Stimulated activated CD4-positive, alpha-beta T cell treated with anti-CD3 and anti-CD28 coated beads, Interleukin-4, amount 100 ng/mL, for 48 hours (primary cell): ENCODE data around the gene SREBF2.
"Not testable (repeated sequence)": the region's sequence is repeated elsewhere in the genome, so short reads cannot be mapped to it uniquely, and the experiment has no call there.

Source experiments
- DNase-seq, 2 donors: peaks; one replicate each; pipeline ENCODE4 v3.0.0-alpha.2; 2020; ENCODE audit warnings: low read depth in 2 of 2

SREBF2 gene

DNA sequence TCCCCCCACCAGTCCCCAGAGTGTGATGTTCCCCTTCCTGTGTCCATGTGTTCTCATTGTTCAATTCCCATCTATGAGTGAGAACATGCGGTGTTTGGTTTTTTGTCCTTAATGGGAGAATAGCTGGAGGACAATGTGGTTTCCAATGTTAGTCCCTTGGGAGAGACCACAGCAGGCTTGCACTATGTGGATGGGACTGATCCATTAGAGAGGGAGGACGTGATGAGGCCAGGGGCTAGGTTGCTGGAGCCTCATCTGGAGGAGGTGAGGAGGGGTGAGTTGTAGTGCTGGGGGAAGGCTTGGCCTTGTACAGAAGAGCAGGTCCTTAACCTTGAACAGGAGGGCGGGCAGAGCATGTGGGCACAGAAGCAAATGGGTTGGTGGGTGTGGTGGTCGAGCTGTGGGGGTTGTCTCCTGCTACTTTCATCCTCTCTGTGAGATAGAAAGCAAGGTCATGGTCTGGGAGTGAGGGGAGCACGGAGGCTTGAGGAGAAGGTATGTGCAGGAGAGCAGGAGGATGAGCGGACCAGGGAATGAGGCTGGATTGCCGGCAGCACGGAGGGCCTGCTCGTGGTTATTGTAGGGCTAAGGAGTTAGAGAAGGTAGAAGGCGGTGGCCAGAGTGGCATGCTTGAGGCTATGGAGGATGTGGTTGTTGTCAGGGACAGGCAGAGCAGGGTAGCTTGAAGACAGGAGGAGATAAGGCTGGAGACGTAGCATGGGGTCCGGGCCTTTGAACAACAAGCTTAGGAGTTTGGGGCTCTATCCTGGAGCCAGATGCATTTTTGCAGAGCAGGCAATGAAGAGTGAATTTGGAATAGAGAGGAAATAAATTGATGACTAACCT is 11.2 kb upstream of the SREBF2 start:
- no peak for DNase-seq

DNA sequence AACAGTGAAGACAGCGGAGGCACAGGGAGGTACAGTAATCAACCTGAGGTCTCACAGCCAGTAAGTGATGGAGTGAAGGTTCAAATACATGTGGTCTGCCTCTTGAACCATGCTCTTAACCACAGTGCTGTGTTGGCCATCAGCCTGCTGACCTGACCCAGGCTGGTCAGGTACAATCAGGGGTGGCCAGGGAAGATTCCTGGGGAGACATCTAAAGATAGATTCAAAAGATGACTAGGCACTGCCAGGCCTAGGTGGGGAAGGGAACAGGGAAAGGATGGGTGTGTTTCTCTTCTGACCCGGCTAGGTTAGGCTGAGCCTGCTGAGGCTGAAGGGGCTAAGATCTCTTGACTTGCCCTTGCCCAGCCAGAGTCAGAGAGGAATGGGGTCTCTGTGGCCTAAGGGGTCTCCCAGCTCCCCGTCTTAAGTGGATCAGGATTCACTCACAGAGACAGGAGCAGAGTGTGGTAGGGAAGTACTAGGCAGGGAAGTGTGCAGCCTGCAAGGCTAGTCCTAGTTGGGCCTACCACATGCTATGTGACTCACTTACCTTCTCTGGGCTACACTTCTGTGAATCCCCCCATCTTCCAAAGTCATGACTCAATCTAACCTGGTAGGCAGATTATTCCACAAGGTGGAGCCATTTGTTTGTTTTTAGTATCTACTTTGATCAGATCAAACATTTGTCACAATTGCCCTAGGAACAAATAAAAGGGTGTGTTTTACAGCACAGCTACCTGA is 10.4 kb upstream of the SREBF2 start:
- no peak for DNase-seq

DNA sequence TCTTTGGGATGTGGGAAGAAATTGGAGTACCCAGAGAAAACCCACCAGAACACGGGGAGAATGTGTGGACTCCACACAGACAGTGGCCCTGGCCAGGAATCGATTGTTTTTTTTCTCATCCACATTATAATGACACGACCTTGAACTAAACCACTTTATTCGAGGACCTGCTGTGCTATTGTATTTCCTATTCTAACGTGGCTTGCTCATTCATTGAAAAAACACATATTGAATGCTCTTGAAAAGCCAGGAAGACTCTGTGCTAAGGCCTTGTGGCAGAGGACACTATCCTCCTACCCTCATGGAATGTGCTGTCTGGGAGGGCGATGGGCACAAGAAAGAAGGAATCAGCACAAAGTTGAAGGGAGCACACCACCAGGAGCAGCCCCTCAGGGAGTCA is 9.1 kb upstream of the SREBF2 start:
- no peak for DNase-seq

DNA sequence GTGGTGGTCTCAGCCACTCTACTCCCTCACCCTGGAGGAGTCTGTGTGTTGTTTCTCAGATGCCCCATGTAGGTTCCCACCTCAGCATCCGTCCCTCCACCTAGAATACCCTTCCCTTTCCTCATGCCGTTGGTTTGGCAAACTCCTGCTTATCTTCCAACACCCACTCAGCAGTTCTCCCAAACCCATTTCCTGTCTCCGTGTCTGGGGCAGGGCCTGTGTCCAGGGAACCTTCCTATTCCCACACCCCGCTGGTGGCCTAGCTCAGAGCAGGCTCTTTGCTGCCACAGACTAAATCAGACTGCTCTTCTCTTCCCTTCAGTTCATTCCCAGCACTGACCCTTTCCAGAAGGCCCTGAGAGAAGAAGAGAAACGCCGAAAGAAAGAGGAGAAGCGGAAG is 7.5 kb upstream of the SREBF2 start:
- no peak for DNase-seq

DNA sequence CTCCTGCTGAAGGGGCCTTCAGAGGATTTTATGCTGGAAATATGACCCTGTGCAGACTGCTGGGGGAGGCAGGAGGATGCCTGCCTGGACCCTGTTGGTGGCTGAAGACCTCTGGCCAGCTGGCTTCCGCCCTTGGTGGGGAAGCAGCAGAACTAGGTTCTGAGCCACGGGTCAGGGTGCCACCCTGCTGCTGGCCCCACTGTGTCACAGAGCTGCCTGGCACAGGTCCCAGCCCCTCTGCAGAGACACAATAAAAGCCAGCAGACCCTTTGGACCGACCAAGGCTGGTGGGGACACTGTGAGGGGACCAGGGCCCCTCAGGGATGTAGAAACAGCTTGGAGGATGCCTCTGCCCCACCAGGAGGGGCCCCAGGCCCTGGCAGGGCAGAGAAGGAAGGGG is 6.9 kb upstream of the SREBF2 start:
- DNase-seq = no peak

DNA sequence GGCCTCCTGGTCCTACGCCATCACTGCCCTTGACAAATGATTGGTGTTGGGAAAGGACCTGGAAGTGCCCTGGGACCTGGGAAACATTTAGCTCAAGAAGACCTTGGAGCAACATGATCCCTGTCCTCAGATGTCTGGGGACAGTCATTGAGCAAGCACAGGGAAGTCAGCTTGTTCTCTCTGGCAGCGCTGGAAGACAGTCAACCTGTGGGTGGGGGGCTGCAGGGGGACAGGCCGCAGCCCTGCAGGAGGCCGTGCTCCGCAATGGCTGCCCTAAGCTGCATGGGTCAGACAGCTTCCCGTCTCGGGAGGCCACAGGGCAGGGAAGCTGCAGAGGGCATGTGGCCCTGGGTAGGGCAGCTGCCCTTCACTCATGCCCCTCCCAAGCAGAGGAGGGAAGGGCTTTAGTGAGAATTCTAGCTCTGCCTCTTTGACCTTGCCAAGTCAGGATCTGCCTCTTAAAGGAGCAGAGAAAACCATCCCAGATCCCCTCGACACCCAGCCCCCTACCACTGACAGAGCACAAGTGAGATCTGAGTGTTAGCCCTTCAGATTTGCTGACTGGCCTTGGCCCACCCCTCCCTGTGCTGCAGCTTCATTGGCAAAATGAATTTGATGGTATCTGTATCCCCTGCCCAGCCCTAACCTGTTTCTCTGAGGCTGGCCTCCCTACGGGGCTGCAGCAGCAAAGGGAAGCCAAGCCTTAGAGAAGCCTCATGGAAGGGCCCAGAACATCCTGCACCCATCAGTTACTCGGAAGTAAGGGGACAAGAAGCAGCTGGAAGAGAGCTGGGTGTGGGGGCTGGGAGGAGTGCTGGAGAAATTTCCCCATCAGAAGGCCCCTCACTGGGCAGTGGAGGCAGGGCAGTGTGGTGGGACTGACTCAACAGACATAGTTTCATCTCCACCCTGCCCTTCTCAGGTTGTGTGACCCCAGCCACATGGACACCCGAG is 6.2 kb upstream of the SREBF2 start:
- no peak for DNase-seq

DNA sequence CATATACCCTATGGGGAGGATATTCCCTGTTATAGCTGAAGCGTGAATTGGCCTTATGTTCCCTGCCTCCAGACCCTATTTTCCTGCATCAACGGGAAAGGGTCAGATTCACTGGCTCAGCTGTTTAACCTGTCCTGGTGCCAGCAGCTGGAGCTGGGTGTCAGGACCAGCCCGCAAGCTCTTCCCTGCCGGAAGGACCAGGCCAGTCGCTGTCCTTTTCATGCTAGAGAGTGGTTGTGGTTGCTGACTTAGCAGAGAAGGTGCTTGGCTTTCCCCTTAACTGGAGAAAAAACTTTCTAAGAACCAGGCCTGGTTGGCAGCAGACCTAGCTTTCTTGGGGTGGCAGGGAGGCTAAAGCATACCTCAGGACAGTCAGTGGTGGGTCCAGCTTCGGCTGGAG is 5.2 kb upstream of the SREBF2 start:
- no peak for DNase-seq

DNA sequence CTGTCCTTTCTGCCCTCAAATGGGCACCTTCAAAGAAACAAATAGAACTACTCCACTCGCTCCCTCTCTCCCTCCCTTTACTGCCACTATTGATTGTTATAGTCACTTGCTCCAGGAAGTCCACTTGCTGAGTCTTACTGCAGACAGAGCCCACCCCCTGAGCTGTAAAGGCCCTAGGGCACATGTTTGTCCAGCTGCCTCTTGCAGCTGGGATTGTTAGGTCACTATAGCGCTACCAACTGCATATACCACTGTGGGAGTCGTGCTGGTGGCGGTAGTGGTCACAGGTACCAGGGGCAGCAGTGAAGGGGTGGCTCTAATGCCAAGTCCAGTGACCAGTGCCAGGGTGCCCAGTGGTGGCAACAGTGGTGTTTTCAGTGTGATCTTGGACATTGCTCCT is 4.4 kb upstream of the SREBF2 start:
- DNase-seq = no peak

DNA sequence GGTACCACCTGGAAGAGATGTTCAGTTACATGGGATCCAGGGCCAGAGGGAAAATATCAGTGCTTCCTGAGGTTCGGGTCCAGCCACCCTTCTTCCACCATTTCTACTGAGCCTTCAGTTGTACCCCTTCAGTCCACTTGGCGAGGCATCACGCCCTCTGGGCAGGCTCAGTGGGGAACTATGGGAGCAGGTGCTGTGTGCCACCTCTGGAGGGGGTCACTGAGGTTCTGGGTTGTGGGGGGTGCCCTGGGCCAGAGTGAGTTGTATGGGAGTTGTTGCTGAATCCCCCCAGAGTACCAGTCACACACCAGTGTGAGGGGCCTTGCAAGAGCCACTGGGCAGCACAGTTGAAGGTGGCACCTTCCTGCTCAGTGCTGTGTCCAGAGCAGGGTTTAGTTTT is 2.7 kb upstream of the SREBF2 start:
- no peak for DNase-seq

DNA sequence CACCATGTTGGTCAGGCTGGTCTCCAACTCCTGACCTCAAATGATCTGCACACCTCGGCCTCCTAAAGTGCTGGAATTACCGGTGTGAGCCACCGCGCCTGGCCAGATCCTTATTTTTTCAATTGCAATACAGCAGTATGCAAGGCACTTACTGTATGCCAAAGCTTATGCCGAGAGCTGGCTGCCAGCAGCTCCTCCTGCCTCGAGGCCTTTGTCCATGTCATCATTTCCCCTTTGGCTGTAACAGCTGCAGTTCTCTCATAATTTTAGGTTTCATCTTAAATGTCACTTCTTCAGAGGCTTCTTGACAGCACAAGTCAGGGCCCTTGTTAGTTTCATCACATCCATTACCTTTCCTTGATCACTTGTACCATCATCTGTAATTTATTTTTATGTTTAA is 1.5 kb upstream of the SREBF2 start:
- no peak for DNase-seq

DNA sequence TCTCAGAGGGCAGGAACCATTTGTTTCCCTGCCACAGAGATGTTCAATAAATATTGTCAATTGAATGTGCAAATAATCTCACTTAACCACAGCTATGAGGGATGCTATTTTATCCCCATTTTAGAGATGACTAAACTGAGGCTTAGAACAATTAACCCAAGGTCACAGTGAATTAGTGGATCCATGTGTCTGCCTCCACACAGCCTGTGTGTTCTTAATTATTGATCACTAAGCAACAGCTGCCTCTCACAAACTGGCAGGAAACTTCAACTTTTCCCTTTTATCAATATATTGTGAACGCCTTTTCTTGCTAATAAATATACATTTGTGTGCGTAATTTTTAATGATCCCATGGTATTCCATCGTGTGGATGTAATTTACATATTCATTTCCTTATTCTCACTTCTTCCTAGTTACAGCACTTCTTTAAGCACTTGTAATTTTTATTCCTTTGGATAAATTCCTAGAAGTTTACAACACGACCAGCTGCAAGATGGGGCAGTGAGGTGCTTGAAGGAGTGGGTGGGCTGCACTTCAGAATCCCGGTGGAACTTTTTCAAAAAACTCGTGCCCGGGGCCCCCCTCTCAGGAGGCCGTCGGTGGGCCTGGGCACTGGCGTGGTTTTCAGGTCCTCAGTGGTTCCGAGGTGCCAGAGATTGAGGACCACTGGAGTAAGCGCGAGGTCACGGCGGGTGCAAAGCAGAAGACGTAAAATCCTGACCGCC is 915 bp upstream of the SREBF2 start:
- no peak for DNase-seq

DNA sequence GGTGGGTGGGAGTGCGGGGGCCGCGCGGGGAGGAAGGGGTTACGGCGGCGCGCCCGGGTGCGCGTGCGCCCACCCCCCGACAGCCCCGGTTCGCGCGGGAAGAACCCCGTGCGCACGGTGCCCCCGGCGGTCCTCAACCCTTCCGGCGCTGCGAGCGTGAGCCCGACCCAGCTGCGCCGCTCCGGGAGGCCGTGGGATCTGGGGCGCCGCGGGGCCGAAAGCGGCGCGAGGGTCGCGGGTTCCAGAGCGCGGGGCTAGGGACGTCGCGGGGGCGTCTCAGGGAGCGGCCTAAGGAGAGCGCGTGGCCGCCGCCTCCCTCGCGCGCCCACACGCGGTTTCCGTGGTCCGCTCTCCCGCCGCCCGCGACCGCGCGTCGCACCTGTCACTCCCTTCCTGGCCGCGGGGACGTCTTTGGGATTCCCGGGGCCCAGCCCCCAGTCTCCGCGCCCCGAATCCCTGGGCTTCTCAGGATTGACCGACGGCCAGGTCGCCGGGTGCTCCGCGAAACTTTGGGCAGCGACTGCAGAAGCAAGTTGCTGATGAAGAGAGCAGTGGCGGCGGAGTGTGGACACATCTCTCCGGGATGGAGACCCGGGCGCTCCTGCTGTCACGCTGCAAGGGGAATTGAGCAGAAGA is 582 bp downstream of the SREBF2 start:
- peak; percentile 25 to 31 for DNase-seq

DNA sequence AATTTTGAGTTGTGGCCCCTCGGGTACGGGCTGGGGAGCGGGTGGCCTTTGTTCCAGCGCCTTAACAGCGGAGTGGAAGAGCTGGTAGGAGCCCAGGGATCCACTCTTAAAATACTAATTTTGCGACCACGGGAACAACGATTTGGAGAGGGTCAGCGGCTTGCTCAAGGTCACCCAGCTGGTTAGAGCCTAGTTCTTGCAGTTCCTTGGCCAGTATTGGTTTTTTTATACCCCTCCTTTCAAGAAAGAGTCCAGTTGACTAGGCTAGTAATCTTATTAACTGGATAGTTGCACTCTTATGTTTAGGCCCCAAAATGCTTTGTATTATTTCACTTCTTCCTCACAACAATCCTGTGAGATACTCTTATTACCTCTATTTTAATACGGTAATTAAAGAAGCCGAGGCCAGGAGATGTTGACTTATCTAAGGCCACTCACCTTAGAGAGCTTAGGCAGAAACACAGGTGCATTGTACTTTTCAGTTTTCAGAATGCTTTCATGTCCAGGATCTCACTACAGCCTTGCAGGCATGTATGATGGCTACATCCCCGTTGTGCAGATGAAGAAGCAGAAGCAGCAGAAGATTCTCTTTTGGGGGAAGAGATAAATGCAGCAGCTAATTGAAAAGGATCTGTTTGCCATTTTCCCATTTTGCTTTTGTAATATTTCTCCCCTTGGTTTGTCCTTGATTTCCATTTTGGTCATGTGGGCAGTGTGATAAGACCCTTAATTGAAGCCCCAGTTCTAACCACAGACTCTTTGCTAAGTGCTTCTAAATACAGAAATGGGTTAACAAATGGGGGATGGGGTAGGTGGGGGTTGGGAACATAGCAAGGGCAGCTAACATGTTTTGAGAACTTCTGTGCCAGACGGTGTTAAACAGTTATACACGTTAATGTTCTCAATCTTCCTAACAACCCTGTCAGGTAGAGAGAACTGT is 1.4 kb downstream of the SREBF2 start:
- DNase-seq = no peak

DNA sequence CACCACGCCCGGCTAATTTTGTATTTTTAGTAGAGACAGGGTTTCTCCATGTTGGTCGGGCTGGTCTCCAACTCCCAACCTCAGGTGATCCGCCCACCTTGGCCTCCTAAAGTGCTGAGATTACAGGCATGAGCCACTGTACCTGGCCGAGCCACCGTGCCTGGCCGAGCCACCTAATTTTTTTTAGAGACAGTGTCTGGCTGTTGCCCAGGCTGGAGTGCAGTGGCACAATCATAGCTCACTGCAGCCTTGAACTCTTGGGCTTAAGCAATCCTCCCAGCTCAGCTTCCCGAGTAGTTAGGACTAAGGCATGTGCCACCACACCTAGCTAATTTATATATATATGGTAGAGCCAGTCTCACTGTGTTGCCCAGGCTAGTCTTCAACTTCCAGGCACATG is 2.6 kb downstream of the SREBF2 start:
- not testable (repeated sequence) for DNase-seq

DNA sequence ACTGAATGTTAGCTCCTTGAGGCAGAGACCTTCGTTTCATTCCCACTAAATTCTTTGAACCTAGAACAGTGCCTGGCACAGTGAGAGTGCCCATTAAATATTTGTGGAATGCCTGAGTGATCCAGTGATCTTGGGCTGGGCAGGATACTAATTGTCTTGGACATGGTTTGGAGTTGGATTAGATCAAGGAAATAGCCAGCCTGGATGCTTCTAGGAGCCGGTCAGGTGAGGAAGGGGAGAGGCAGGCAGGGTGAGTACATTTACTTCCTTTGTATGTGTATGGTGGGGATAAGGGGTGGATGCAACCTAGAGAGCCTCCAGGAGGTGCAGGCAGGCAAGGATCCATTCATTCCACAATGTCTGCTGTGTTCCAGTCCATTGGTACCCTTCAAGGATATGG is 3.6 kb downstream of the SREBF2 start:
- no peak for DNase-seq

DNA sequence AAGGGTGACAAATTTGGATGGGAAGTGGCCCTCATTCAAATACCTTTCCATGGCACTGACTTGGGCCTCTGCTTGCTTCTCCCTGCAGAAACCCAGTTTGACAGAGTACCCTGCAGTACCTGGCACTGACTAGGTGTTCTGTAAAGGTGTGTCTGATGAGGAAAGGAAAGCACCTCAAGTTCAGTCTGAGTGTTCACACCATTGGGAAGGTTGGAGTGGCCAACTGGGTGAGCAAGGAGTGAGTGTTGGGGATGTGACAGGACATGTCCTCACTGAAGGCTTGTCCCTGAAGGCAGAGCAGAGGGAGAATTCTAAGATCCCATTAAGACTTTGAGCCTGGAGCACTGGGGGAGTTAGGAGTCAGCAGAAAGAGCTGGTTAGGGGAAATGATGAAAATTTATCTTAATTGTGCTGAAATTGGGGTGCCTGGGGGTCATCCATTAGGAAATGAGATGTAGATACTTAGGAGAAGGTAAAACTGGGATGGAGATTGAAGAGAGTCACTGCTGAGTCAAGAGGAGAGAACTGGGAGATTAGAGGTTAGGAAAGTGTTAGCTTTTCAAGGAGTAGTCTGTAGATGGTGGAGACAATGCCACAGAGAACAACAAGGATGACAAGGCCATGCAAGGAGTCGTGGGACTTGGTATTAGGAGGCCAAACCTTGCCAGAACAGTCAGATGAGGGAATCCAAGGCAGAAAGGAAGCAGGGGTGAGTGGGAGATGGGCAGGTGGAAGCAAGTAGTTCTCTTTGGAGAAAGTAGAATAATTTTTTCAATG is 6.1 kb downstream of the SREBF2 start:
- no peak for DNase-seq

DNA sequence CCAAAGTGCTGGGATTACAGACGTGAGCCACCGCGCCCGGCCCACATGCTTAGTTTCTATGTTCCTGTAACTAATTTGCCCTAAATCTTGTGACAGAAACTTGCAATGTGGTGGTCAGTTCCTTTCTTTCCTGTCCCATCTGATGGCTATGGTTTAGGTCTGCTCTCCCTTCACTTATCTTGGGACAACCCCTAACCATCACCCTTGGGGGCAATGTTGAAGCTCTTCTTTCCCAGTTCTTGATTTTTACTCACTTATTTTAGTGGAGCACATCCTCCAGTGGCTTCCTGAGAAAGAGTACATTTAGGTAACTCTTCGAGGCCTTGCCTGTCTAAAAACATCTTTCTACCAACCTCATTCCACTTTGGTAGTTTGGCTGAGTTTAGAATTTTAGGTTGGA is 7.3 kb downstream of the SREBF2 start:
- DNase-seq = no peak

DNA sequence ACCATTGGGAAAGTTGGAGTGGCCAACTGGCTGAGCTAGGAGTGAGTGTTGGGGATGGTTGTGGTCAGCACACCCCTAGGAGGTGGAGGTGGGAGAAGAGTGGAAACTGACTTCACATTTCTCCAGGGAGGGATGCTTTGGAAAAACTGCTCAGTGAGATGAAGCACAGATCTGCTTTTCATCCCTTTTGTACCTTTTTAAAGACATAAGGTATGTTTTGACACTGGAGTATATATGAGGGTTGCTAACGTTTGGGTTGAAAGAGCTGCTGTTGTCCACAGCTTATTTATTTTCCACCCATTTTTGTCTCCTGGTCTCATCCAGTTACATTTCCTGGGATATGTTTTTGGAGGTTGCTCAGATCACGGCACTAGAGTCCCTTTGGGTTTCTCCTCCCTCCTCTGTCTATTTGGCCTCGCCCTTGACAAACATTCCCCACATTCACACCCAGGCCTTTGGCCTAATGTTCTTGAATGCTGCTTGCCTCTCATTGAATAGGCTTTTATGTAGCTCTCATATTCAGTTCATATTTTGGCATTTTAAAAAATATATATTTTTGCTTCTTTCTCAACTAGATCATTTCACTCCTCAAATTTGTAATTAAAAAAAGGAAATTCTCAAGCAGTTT is 8.3 kb downstream of the SREBF2 start:
- DNase-seq = no peak
